ENCODE measurements around the gene KRTAP1-5.
"Not testable (repeated sequence)": the region's sequence is repeated elsewhere in the genome, so short reads cannot be mapped to it uniquely, and the experiment has no call there.

The KRTAP1-5 gene

DNA sequence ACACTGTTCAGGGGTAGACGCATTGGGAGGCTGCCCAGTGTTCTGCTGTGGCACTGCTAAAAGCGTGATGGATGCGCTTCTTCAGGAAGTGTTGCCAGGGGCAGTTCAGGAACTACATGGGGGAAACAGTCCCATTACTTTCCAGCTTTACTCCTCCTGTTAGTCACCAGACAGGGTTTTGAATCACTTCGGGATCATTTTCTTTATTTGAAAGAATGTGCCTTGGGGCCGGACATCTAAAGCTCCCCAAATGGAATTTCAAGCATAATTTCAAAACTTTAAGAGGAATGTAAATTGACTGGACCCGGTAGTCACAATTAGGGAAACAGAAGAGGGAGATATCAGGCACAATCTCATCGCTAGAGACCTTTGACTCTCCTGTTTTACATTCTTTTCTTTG, 21.4 kb upstream of the KRTAP1-5 start:
- no peak for DNase-seq (ENCODE audit: low read depth in 2 of 2)

DNA sequence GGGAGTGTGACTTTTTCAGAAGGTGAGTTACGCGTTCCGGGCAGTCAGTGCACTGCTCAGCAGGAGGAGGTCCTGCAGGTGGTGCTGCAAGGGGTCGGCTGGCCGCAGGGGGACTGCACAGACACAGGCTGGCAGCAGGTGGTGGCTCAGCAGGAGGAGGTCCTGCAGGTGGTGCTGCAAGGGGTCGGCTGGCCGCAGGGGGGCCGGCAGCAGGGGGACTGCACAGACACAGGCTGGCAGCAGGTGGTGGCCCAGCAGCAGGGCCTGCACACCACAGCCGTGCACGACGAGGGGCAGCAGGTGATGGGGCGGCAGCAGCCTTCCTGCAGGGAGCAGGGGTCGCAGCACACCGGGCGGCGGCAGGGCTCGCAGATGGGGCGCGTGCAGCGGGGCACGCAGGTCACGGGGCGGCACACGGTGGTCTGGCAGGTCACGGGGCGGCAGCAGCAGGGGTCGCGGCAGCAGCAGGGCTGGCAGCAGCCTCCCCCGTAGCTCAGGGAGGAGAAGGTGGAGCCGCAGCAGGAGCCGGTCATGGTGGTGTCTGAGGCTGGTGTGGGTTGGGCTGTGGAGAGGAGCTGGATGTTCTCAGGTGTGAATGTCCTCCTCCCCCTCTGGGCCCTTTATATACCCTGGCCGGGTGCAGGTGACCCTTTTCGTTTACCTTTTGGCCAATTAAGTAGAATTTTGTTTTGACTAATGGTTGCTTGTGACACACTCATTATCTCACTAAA, 19.9 kb upstream of the KRTAP1-5 start, which contains the start of gene KRTAP2-1:
Gene KRTAP2-1, minus strand, starts transcription at position 582 of the 731 bp plus-strand sequence. Its CDS starts 49 bp downstream, at position 533.
- DNase-seq (ENCODE audit: low read depth in 2 of 2), result not testable (repeated sequence)

GRCh38 chr17:41042953-41043352, 15.9 kb upstream of the KRTAP1-5 start:
- DNase-seq (ENCODE audit: low read depth in 2 of 2), result no peak

GRCh38 chr17:41040783-41041571, 14.0 kb upstream of the KRTAP1-5 start, which contains the start of gene KRTAP1-1:
TSS of gene KRTAP1-1 (minus strand) at chr17:41041450. CDS start at chr17:41041397, 53 bp downstream.
- DNase-seq (ENCODE audit: low read depth in 2 of 2), result not testable (repeated sequence)

DNA sequence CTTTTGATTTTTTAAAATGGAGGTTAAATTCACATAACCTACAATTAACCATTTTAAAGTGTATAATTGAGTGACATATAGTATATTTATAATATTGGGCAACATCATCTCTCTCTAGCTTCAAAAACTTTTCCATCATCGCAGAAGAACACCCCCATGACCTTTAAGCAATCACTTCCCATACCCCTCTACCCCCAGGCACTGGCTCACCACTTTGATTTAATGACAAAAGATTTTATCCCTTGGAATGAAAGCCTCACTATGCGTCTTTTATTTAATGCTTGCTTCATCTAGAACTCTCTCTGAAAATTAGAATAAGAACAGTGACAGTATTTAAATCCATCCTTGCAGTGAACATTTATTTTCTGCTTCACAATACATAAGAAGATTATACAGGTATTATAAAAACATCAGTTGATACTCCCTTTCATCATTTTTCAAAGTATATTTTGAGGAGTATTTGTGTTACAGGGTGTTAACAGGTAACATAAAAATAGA, 10.9 kb upstream of the KRTAP1-5 start:
- DNase-seq (ENCODE audit: low read depth in 2 of 2), result no peak

DNA sequence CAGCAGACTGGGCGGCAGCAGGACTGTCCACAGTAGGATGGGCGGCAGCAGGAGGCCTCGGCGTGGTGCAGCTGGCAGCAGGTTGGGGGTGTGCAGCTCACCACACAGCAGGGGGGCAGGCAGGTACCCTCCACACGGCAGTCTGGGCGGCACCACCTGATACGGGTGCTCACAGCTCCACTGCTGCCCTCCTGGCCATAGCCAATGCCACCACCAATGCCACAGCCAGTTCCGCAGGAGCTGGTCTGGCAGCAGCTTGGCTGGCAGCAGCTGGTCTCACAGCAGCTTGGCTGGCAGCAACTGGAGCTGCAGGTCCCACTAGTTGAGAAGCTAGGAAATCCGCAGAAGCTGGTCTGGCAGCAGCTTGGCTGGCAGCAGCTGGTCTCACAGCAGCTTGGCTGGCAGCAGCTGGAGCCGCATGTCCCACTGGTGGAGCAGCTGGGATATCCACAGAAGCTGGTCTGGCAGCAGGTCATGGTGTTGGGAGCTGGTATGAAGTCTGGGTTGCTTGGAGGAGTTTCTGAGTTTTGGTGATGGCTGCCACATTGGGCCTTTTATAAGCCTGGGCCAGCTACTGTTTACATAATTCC, 7.4 kb upstream of the KRTAP1-5 start, which contains the start of gene KRTAP1-3:
Gene KRTAP1-3, minus strand, starts transcription at position 529 of the 590 bp plus-strand sequence. Its CDS starts 53 bp downstream, at position 476.
- not testable (repeated sequence) for DNase-seq (ENCODE audit: low read depth in 2 of 2)

GRCh38 chr17:41029633-41030245, 2.7 kb upstream of the KRTAP1-5 start, which contains the start of gene KRTAP1-4:
TSS of gene KRTAP1-4 (minus strand) at chr17:41030195. CDS start at chr17:41030078, 117 bp downstream.
- no peak for DNase-seq (ENCODE audit: low read depth in 2 of 2)

DNA sequence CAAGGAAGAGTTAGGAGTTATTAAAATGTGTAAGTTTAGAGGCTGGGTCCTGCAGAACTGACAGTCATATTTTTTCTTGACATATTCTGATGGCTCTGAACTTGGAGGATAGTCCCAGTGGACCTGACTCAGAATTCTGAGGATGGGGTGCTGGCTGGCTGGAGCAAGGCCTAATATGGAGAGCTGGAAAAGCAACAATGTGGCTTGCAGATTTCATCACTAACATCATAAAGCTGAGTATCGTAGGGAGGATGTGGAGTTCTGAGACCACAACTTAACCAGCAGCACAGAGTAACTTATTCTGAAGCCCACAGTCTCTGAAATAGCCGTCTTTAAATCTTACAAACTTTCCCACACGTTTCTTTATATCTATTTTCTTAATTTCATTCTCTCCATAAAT, 2.3 kb downstream of the KRTAP1-5 start:
- DNase-seq (ENCODE audit: low read depth in 2 of 2), result peak in 1 of 2 experiments; percentile 40

- no peak for DNase-seq (ENCODE audit: low read depth in 2 of 2)
Observed at GRCh38 chr17:41020336-41020735, 6.7 kb downstream of the KRTAP1-5 start.

GRCh38 chr17:41019415-41019814, 7.6 kb downstream of the KRTAP1-5 start:
- DNase-seq (ENCODE audit: low read depth in 2 of 2), result no peak

GRCh38 chr17:41018541-41018940, 8.5 kb downstream of the KRTAP1-5 start:
- DNase-seq (ENCODE audit: low read depth in 2 of 2), result no peak

GRCh38 chr17:41016578-41017215, 10.3 kb downstream of the KRTAP1-5 start:
- no peak for DNase-seq (ENCODE audit: low read depth in 2 of 2)

GRCh38 chr17:41015454-41015853, 11.6 kb downstream of the KRTAP1-5 start:
- DNase-seq (ENCODE audit: low read depth in 2 of 2), result no peak

DNA sequence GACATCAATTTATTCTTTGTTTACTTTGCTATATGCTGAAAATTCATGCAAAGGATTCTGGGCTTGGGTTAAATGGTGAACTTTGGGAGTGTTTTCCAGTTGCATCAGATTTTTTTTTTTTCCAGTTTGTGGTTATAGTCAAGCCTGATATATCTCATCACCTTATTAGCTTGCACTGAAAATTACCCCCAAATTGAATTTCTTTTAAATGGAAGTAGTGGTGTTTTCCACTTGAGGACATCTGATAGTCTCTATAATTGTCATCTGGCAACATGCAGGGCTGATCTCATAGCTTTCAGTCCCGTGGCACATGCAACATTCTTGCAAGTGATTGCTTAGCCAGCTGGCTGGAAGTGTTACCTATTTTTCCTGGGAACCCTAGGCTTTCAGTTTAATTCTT, 13.4 kb downstream of the KRTAP1-5 start:
- peak; percentile 36 to 37 for DNase-seq (ENCODE audit: low read depth in 2 of 2)

DNA sequence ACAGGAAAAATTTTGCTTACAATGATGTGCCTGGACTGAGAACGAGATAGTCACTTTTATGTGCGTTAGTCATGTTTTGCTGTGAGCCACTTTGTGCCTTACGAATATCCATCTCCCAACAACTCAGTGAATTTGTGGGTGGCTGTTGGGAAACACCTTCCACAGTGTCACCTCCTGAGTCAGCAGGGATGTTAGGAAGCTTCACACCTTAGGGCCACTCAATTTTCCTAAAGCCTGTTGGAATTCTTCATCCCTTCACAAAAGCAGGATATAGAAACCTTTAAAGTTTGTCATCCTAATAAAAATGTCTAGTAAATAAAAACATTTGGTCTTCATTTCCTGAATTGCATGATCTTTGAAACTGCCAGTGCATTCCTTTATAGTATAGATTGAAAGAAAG, 13.8 kb downstream of the KRTAP1-5 start:
- DNase-seq (ENCODE audit: low read depth in 2 of 2), result no peak

DNA sequence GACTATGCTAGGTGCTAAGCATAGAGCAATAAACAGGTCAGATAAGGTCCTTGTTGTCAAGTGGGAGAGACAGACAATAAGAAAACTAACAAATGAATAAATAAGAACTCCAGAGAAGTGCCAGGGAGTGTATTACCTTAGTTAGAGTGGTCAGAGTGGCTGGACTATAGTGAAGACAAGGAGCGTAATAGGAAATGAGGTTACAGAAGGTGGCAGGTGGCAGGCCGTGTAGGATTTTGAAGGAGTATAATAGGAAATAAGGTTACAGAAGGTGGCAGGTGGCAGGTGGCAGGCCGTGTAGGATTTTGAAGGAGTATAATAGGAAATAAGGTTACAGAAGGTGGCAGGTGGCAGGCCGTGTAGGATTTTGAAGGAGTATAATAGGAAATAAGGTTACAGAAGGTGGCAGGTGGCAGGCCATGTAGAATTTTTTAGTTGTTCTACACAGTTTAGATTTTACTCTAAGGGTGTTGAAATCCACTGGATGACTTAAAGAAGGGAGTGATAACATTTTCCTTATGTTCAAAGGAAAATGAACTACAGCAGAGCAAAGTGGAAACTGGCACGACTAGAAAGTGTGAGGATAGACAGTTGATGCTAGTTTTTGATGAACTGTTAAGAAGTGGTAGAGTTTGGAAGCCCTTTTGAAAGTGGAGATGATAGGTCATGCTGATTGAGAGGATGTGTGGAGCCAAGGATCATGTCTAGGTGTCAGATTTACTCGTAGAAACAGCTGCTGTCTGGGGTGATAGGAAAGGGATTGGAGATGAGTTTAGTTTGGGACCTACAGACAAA, 14.5 kb downstream of the KRTAP1-5 start:
- DNase-seq (ENCODE audit: low read depth in 2 of 2), result no peak

GRCh38 chr17:41010441-41010840, 16.6 kb downstream of the KRTAP1-5 start:
- DNase-seq (ENCODE audit: low read depth in 2 of 2), result no peak

DNA sequence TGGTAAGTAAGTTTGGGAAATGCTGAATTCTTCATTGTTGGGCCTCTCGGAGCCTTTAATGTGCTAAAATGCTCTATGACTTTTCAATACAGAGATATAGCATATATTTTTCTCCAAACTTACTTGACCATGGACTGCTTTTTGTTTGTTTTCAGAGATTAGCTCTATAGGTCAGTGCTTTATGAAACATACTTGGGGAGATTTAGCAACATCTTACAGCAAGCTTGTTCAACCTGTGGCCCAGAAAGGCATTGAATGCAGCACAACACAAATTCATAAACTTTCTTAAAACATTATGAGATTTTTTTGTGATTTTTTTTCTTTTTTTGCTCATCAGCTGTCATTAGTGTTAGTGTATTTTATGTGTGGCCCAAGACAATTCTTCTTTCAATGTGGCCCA, 17.1 kb downstream of the KRTAP1-5 start:
- DNase-seq (ENCODE audit: low read depth in 2 of 2), result no peak

DNA sequence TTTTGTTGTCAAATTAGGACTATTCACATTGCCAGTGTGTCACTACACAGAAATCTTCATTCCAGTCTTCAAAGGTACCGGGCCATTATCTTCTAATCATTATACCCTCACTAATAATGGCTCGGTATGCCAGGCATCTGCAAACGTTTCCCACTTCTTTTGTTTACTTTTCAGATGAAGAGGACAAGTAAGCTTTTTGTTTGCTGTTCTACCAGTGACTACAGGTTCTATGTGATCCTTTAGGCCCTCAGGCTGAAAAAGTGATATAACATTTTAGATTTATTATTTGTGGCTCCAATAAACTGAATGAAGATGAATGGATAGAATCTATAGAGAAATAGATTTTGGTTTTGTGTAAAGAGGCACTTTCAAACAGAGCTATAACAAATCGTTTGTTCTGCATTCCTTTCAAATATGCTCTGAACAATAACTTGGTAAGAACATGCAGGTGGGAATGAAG, 17.7 kb downstream of the KRTAP1-5 start:
- DNase-seq (ENCODE audit: low read depth in 2 of 2), result no peak

GRCh38 chr17:41008811-41009210, 18.2 kb downstream of the KRTAP1-5 start, which contains the start of gene KRTAP3-1:
TSS of gene KRTAP3-1 (minus strand) at chr17:41009128. CDS start at chr17:41009074, 54 bp downstream.
- DNase-seq (ENCODE audit: low read depth in 2 of 2), result no peak
